IPS DF 6.9 (cell line): ENCODE measurements around the gene CACNA1E.
"Not testable (repeated sequence)": the region's sequence is repeated elsewhere in the genome, so short reads cannot be mapped to it uniquely, and the experiment has no call there.

Experiments
- DNase-seq: peaks from one replicate; pipeline ENCODE4 v3.0.0-alpha.2; 2013; ENCODE audit warnings: low read depth, low spot score
- H3K27ac ChIP-seq: one replicate; pipeline ENCODE4 v1.5.1; 2013; ENCODE audit warnings: low read length, control low read depth
- H3K27me3 ChIP-seq: 2 replicates; pipeline ENCODE4 v1.6.1; 2013; ENCODE audit warnings: mild to moderate bottlenecking, low read length; ENCODE audit not compliant: control insufficient read depth, insufficient read depth
- H3K36me3 ChIP-seq: 2 replicates; pipeline ENCODE4 v1.6.1; 2013; ENCODE audit warnings: low read length; ENCODE audit not compliant: control insufficient read depth, insufficient read depth
- H3K4me1 ChIP-seq: 2 replicates; pipeline ENCODE4 v1.6.1; 2013; ENCODE audit warnings: low read length; ENCODE audit not compliant: control insufficient read depth, insufficient read depth
- H3K4me3 ChIP-seq: 2 replicates; pipeline ENCODE4 v1.5.1; 2013; ENCODE audit warnings: mild to moderate bottlenecking, low read length
- H3K9me3 ChIP-seq: 2 replicates; pipeline ENCODE4 v1.6.1; 2013; ENCODE audit warnings: low read length, inconsistent platforms; ENCODE audit not compliant: control insufficient read depth, insufficient read depth
- WGBS: extraction: QIAGEN DNeasy Blood & Tissue Kit; methylation state at CpG from one replicate; pipeline ENCODE4 v1.1.7; 2013; ENCODE audit warnings: mixed read lengths, missing lambda C conversion rate; ENCODE audit not compliant: insufficient read length, insufficient coverage; 5-methylcytosine and 5-hydroxymethylcytosine counted together

Gene CACNA1E

DNA sequence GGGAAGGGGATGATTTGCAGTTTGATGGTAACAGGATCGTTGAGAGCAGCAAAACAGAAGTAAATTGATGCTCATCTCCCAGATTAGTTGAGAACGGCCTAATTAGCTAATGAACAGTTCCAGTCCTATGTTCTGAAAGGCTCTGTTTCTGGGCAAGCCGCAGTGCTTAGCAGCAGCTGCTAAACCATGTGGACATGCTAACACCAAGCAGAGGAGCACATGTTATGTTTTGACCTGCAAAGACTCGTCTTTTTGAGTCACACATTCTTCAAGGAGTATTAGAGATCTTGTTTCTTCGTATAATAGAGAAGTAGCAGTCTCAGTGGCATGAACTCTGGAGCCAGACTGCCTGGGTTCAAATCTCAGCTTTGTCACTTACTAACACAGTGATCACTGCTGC lies 58.1 kb downstream of the CACNA1E start:
- DNase-seq, result no peak
- no peak overlapping the region for H3K27ac ChIP-seq
- H3K36me3 ChIP-seq, result no peaks in the 10 kb centered on the region
- H3K4me3 ChIP-seq, result no peak overlapping the region
- H3K9me3 ChIP-seq, result no peaks in the 10 kb centered on the region
- H3K4me1 ChIP-seq, result peaks cover 2% of the 10 kb centered on the region; the same call in 1 of the 2 replicates
- WGBS, result no CpG with 5 or more reads among the region's 5 CpGs
- H3K27me3 ChIP-seq, result no peaks in the 10 kb centered on the region

DNA sequence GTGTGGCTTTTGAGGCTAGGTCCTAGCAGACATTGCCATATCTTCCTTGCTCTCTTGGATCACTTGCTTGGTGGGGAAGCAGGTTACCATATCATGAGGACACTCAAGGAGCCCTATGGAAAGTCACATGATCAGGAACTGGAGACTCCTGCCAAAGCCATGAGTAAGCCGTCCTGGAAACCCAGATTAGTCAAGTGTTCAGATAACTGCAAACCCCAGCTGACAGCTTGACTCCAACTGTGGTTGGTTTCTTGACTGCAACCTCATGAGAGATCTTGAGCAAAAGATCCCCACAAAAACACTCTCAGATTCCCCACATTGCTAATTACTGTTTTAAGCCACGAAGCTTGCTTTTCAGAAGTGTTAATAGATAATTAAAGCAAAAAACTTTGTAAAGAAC lies 58.6 kb downstream of the CACNA1E start:
- H3K9me3 ChIP-seq, result no peaks in the 10 kb centered on the region
- no peak overlapping the region for H3K4me3 ChIP-seq
- H3K4me1 ChIP-seq, result peaks cover 2% of the 10 kb centered on the region; the same call in 1 of the 2 replicates
- WGBS, result no CpG with 5 or more reads among the region's 2 CpGs
- H3K36me3 ChIP-seq, result no peaks in the 10 kb centered on the region
- DNase-seq, result no peak
- no peaks in the 10 kb centered on the region for H3K27me3 ChIP-seq
- H3K27ac ChIP-seq, result no peak overlapping the region

DNA sequence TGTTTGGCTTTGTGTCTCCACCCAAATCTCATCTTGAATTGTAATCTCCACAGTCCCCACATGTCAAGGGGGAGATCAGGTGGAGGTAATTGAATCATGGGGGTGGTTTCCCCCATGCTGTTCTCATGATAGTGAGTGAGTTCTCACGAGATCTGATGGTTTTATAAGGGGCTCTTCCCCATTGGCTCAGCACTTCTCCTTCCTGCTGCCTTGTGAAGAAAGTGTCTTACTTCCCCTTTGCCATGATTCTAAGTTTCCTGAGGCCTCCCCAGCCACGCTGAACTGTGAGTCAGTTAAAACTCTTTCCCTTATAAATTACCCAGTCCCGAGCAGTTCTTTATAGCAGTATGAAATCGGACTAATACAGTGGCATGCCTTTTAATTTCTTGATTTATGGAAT lies 59.1 kb downstream of the CACNA1E start:
- not testable (repeated sequence) for H3K9me3 ChIP-seq, H3K27me3 ChIP-seq, DNase-seq, H3K4me3 ChIP-seq, H3K36me3 ChIP-seq, H3K27ac ChIP-seq, H3K4me1 ChIP-seq
- no CpG with 5 or more reads among the region's 4 CpGs for WGBS

DNA sequence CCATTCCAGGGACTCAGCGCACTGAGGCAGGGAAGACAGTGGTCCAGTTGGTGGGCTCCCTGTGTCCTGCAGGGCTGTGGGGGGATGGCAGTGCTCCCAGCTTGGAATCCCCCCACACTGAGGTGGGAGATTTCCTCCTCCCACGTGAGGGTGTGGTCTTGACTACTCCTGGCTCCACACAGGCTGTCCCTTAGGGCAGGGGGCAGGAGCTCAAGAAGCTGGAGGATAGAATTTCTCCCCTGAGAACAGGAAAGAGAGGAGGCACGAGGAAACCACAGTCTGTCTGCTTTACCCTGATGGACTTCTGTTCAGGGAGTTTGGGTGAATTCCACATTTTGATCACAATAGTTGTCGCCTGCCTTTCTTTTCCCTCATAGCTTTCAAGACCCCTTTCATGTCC lies 62.1 kb downstream of the CACNA1E start:
- H3K27me3 ChIP-seq, result no peaks in the 10 kb centered on the region
- no peak overlapping the region for H3K27ac ChIP-seq
- WGBS, result no CpG with 5 or more reads among the region's 4 CpGs
- DNase-seq, result no peak
- H3K36me3 ChIP-seq, result no peaks in the 10 kb centered on the region
- H3K4me3 ChIP-seq, result no peak overlapping the region
- H3K9me3 ChIP-seq, result no peaks in the 10 kb centered on the region
- H3K4me1 ChIP-seq, result peaks cover 3% of the 10 kb centered on the region

DNA sequence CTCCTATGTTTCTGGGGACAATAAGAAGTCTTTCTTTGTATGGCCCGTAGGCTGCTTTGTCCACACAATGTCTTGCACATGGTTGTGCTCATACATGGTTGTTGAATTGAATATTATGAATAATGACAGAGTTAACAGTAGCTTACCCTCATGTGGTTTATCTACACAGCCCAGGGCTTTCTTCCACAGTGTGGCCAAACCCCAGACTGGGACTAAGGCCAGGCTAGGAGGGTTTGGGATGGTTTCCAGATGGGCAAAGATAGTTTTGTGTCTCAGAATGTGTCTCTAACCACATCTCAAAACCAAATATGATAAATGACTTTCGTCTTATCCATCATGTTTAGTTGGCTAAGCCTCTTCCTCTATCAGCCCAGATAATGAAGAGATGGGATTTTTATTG lies 65.2 kb downstream of the CACNA1E start:
- no peaks in the 10 kb centered on the region for H3K36me3 ChIP-seq
- no peaks in the 10 kb centered on the region for H3K27me3 ChIP-seq
- DNase-seq, result no peak
- H3K9me3 ChIP-seq, result no peaks in the 10 kb centered on the region
- no CpG with 5 or more reads among the region's 2 CpGs for WGBS
- H3K4me1 ChIP-seq, result peaks cover 3% of the 10 kb centered on the region
- H3K27ac ChIP-seq, result no peak overlapping the region
- no peak overlapping the region for H3K4me3 ChIP-seq

DNA sequence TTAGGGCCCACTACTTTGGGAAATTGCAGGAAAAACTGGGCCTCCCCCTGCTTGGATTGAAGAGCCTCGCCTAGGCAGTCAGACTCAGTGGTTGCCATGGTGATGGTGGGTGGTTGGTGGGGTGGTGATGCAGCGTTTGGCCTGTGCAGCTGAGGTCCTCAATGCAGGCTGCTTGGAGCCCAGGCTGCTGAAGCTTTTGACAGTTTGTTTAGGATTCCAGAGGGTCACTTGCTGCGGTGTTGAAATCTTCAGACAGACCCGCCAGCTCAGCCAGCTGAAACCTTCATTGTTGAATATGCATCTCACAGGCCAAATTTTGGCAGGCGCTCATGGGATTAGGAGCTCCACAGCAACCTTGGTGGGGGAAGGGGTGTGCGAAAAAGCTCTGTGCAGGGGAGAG lies 67.9 kb downstream of the CACNA1E start:
- Histone ChIP-seq H3K27me3 (no peaks in the 10 kb centered on the region), H3K9me3 (no peaks in the 10 kb centered on the region), H3K36me3 (no peaks in the 10 kb centered on the region), H3K4me1 (peaks cover 2% of the 10 kb centered on the region), H3K4me3 (no peak overlapping the region), H3K27ac (no peak overlapping the region)
- no CpG with 5 or more reads among the region's 6 CpGs for WGBS
- no peak for DNase-seq

DNA sequence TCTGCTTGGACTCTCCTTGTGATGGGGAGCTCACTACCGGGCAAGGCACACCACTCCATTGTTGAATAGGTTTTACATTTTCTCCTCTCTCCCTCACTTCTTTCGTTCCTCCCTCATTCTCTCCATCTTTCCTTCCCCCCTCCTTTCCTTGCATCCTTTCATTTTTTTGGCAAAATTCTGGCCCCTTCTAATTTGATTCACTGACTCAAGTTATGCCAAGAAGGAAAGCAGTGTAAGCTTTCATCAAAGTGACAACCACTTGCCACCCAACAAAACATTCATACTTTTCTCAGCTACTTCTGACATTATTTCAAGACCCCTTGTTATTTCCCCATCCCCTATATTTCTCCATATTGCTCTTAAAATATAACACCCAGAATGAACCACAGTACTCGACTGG lies 68.4 kb downstream of the CACNA1E start:
- no peak for DNase-seq
- Histone ChIP-seq H3K27me3 (no peaks in the 10 kb centered on the region), H3K9me3 (no peaks in the 10 kb centered on the region), H3K4me1 (peaks cover 4% of the 10 kb centered on the region), H3K4me3 (no peak overlapping the region), H3K36me3 (no peaks in the 10 kb centered on the region), H3K27ac (no peak overlapping the region)
- 100% methylated on average over 1 of the region's 3 CpGs for WGBS

DNA sequence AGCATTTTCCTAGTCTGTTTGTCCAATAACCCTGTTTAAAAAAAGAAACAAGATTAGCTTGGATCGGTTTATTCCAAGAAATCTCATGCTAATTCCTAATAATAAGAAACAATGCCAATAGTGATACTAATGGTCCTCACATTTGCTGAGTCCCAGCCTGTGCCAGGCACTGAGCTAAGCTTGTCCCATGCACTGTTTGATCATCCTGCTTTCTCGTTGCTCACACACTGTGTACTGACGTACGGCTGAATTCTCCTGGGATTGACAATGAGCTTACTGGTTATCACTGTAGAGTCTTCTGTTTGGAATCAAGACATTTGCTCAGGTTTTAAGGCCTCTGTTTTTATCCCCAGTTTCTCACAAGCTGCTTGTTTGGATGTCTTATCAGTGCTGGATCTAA lies 71.1 kb downstream of the CACNA1E start:
- no CpG with 5 or more reads among the region's 4 CpGs for WGBS
- Histone ChIP-seq H3K4me1 (peaks cover 8% of the 10 kb centered on the region), H3K27me3 (no peaks in the 10 kb centered on the region)

DNA sequence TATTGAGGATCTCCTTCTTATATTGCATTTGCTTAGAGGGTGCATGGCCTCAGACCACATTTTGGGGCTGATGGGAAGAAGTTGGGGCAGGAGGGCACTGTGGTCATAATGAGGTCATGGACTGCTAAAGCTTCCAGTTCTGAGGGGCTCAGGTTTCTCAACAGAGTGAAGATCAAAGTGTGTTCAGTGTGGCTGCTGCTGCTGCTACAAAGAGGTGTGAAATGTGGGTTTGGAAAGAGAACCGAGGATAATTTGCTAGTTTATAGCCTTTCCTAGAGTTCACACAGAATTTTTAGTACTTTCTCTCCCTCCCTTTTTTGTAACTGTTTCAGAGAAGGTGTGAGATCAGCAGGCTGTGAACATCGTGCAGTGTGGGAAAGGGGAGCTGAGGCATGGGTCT lies 73.3 kb downstream of the CACNA1E start:
- Histone ChIP-seq H3K36me3 (no peaks in the 10 kb centered on the region), H3K4me1 (peaks cover 9% of the 10 kb centered on the region), H3K27me3 (no peaks in the 10 kb centered on the region), H3K4me3 (no peak overlapping the region), H3K9me3 (no peaks in the 10 kb centered on the region), H3K27ac (no peak overlapping the region)
- no CpG with 5 or more reads among the region's 2 CpGs for WGBS
- DNase-seq, result no peak

More for the DNA sequence above, 71.1 kb downstream of the CACNA1E start:
- no peak for DNase-seq
- Histone ChIP-seq H3K27ac (no peak overlapping the region), H3K9me3 (no peaks in the 10 kb centered on the region), H3K4me3 (no peak overlapping the region), H3K36me3 (no peaks in the 10 kb centered on the region)

DNA sequence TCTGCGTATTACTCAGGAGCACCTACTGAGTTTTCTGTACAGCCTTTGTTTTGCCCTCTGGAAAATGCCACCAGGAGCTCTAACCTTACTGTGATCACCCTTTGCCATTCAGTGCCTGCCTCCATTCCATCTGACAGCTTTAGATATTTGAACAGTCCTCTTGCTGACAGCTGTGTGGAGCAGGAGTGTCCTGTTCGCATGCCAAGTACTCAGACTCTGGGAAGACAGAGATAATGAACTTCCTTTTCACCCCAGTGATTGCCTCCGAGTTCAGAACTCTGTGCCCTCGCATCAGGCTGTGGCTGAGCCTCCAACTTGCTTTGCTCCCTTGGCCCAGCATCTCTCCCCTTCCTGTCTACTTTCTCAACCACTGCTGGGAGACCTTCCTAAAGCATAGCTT lies 74.0 kb downstream of the CACNA1E start:
- no peak overlapping the region for H3K27ac ChIP-seq
- WGBS, result no CpG with 5 or more reads among the region's 4 CpGs
- H3K9me3 ChIP-seq, result no peaks in the 10 kb centered on the region
- no peaks in the 10 kb centered on the region for H3K36me3 ChIP-seq
- H3K4me1 ChIP-seq, result peaks cover 9% of the 10 kb centered on the region
- no peak for DNase-seq
- no peaks in the 10 kb centered on the region for H3K27me3 ChIP-seq
- no peak overlapping the region for H3K4me3 ChIP-seq

DNA sequence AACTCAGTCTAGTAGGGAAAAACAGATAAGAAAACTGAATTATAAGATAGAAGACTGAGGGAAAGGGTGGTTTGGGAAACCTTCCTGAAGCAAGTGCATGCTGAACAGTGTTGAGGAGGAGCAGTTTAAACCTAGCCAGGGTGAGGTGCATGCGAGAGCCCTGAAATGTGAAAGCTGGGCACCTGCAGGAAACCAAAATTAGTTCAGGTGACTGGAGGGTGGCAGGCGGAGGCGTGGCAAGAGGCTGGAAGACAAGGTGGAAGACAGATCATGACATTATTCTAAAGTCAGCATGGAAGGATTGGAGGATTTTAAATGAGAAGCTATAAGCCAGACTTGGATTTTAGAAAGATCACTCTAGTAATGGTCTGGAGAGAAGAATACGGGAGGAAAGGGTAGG lies 75.1 kb downstream of the CACNA1E start:
- no CpG with 5 or more reads among the region's 4 CpGs for WGBS
- no peaks in the 10 kb centered on the region for H3K36me3 ChIP-seq
- no peak overlapping the region for H3K27ac ChIP-seq
- no peaks in the 10 kb centered on the region for H3K9me3 ChIP-seq
- H3K27me3 ChIP-seq, result no peaks in the 10 kb centered on the region
- H3K4me3 ChIP-seq, result no peak overlapping the region
- H3K4me1 ChIP-seq, result peaks cover 9% of the 10 kb centered on the region
- DNase-seq, result no peak
